ENCODE data around the gene AKNA. TPM values are rescaled to one million over a fixed set of nuclear protein-coding genes. Genes with fewer than 3 reads are reported as not detected.

Gene AKNA
- total RNA-seq, 1 donor, result 27.9 TPM

GRCh38 chr9:114423181-114423580, 35.4 kb upstream of the AKNA start:
- H2AFZ ChIP-seq (ENCODE audit: low read length), result no peak overlapping the region
- H3K4me2 ChIP-seq (ENCODE audit: insufficient read depth, low read length), result no peak overlapping the region
- no peak overlapping the region for H3K4me3 ChIP-seq (ENCODE audit: insufficient read depth, low read length)
- H3K9me3 ChIP-seq (ENCODE audit: low read depth, low read length), result no peaks in the 10 kb centered on the region
- H3K4me1 ChIP-seq (ENCODE audit: insufficient read depth, low read length), result no peaks in the 10 kb centered on the region
- DNase-seq (ENCODE audit: insufficient read length, low spot score, missing footprints), result no peak
- TF ChIP-seq CTCF (IDR thresholded peaks at IDR 0.05; ENCODE audit: extremely low read depth, low read depth, low read length), result no peak
- no peaks in the 10 kb centered on the region for H4K20me1 ChIP-seq (ENCODE audit: insufficient read depth, low read length)
- no peaks in the 10 kb centered on the region for H3K27me3 ChIP-seq (ENCODE audit: insufficient read depth, low read length)
- H3K36me3 ChIP-seq (ENCODE audit: insufficient read depth, low read length), result no peaks in the 10 kb centered on the region
- H3K27ac ChIP-seq (ENCODE audit: low read depth, low read length), result no peak overlapping the region
- no peaks in the 10 kb centered on the region for H3K79me2 ChIP-seq (ENCODE audit: insufficient read depth, low read length)

GRCh38 chr9:114421147-114421546, 33.4 kb upstream of the AKNA start:
- Histone ChIP-seq H3K4me2 (ENCODE audit: insufficient read depth, low read length) (no peak overlapping the region), H3K4me1 (ENCODE audit: insufficient read depth, low read length) (peaks cover 10% of the 10 kb centered on the region), H3K79me2 (ENCODE audit: insufficient read depth, low read length) (no peaks in the 10 kb centered on the region), H3K27ac (ENCODE audit: low read depth, low read length) (no peak overlapping the region), H3K4me3 (ENCODE audit: insufficient read depth, low read length) (no peak overlapping the region), H3K9me3 (ENCODE audit: low read depth, low read length) (no peaks in the 10 kb centered on the region), H4K20me1 (ENCODE audit: insufficient read depth, low read length) (no peaks in the 10 kb centered on the region), H3K36me3 (ENCODE audit: insufficient read depth, low read length) (no peaks in the 10 kb centered on the region), H2AFZ (ENCODE audit: low read length) (no peak overlapping the region), H3K27me3 (ENCODE audit: insufficient read depth, low read length) (no peaks in the 10 kb centered on the region)
- DNase-seq (ENCODE audit: insufficient read length, low spot score, missing footprints), result no peak
- TF ChIP-seq CTCF (IDR thresholded peaks at IDR 0.05; ENCODE audit: extremely low read depth, low read depth, low read length), result no peak

- H4K20me1 ChIP-seq (ENCODE audit: insufficient read depth, low read length), result no peaks in the 10 kb centered on the region
- no peak for DNase-seq (ENCODE audit: insufficient read length, low spot score, missing footprints)
- no peaks in the 10 kb centered on the region for H3K9me3 ChIP-seq (ENCODE audit: low read depth, low read length)
- H3K4me1 ChIP-seq (ENCODE audit: insufficient read depth, low read length), result peaks cover 10% of the 10 kb centered on the region
- no peak overlapping the region for H3K4me3 ChIP-seq (ENCODE audit: insufficient read depth, low read length)
- no peak overlapping the region for H3K4me2 ChIP-seq (ENCODE audit: insufficient read depth, low read length)
- H3K79me2 ChIP-seq (ENCODE audit: insufficient read depth, low read length), result no peaks in the 10 kb centered on the region
- no peak overlapping the region for H3K27ac ChIP-seq (ENCODE audit: low read depth, low read length)
- no peaks in the 10 kb centered on the region for H3K27me3 ChIP-seq (ENCODE audit: insufficient read depth, low read length)
- no peaks in the 10 kb centered on the region for H3K36me3 ChIP-seq (ENCODE audit: insufficient read depth, low read length)
- H2AFZ ChIP-seq (ENCODE audit: low read length), result no peak overlapping the region
- TF ChIP-seq CTCF (IDR thresholded peaks at IDR 0.05; ENCODE audit: extremely low read depth, low read depth, low read length), result no peak
Measured at GRCh38 chr9:114419796-114420195, 32.0 kb upstream of the AKNA start.

- DNase-seq (ENCODE audit: insufficient read length, low spot score, missing footprints), result no peak
Measured at GRCh38 chr9:114418053-114418452, 30.3 kb upstream of the AKNA start.

More at GRCh38 chr9:114418053-114418452, 30.3 kb upstream of the AKNA start:
- no peak overlapping the region for H2AFZ ChIP-seq (ENCODE audit: low read length)
- H4K20me1 ChIP-seq (ENCODE audit: insufficient read depth, low read length), result no peaks in the 10 kb centered on the region
- no peaks in the 10 kb centered on the region for H3K79me2 ChIP-seq (ENCODE audit: insufficient read depth, low read length)
- no peak overlapping the region for H3K4me2 ChIP-seq (ENCODE audit: insufficient read depth, low read length)
- H3K36me3 ChIP-seq (ENCODE audit: insufficient read depth, low read length), result no peaks in the 10 kb centered on the region
- H3K4me3 ChIP-seq (ENCODE audit: insufficient read depth, low read length), result no peak overlapping the region
- TF ChIP-seq CTCF (IDR thresholded peaks at IDR 0.05; ENCODE audit: extremely low read depth, low read depth, low read length), result no peak
- H3K4me1 ChIP-seq (ENCODE audit: insufficient read depth, low read length), result peaks cover 24% of the 10 kb centered on the region
- no peak overlapping the region for H3K27ac ChIP-seq (ENCODE audit: low read depth, low read length)
- no peaks in the 10 kb centered on the region for H3K9me3 ChIP-seq (ENCODE audit: low read depth, low read length)
- H3K27me3 ChIP-seq (ENCODE audit: insufficient read depth, low read length), result no peaks in the 10 kb centered on the region
